Thymus (tissue), 11 donors: ENCODE data around the gene DIMT1. TPM values are rescaled to one million over a fixed set of nuclear protein-coding genes. Genes with fewer than 3 reads are reported as not detected.

Experiments
- DNase-seq, 9 donors: peaks; one replicate each; pipeline ENCODE4 v3.0.0-alpha.2; 2013; ENCODE audit warnings: low spot score in 9 of 9, low read depth in 6 of 9, missing footprints in 1 of 9
- H3K27ac ChIP-seq, 2 donors: one replicate each; pipeline ENCODE4 v1.5.1; 2013; ENCODE audit warnings: control low read depth in 1 of 2, low read depth in 1 of 2, low read length in 1 of 2, mild to moderate bottlenecking in 1 of 2, moderate library complexity in 1 of 2
- H3K27me3 ChIP-seq, 2 donors: one replicate each; pipeline ENCODE4 v1.5.1; 2013; ENCODE audit warnings: low read length in 1 of 2; ENCODE audit not compliant: control insufficient read depth in 2 of 2, insufficient read depth in 1 of 2
- H3K36me3 ChIP-seq, 2 donors: one replicate each; pipeline ENCODE4 v1.5.1; 2013; ENCODE audit warnings: low read length in 1 of 2, mild to moderate bottlenecking in 1 of 2, moderate library complexity in 1 of 2; ENCODE audit not compliant: control insufficient read depth in 2 of 2, insufficient read depth in 2 of 2
- H3K4me1 ChIP-seq, 2 donors: one replicate each; pipeline ENCODE4 v1.5.1; 2013; ENCODE audit warnings: low read length in 2 of 2; ENCODE audit not compliant: control insufficient read depth in 2 of 2, insufficient read depth in 2 of 2
- H3K4me3 ChIP-seq, 2 donors: one replicate each; pipeline ENCODE4 v1.5.1; 2013; ENCODE audit warnings: low read length in 2 of 2, control low read depth in 1 of 2, mild to moderate bottlenecking in 1 of 2
- H3K9me3 ChIP-seq, 2 donors: one replicate each; pipeline ENCODE4 v1.5.1; 2013; ENCODE audit warnings: low read length in 1 of 2, mild to moderate bottlenecking in 1 of 2; ENCODE audit not compliant: control insufficient read depth in 2 of 2, insufficient read depth in 1 of 2
- WGBS: extraction: QIAGEN DNeasy Blood & Tissue Kit; methylation state at CpG from one replicate; pipeline ENCODE4 v1.1.7; 2013; 5-methylcytosine and 5-hydroxymethylcytosine counted together
- polyA plus RNA-seq: library from polyadenylated mRNA; stranded (reverse); fragments of 200-250 nt; gene quantifications from one replicate; pipeline ENCODE4 v1.2.3, GENCODE V29; 2013
- total RNA-seq: library from RNA; stranded (reverse); fragments of 120-200 nt; gene quantifications from one replicate; pipeline ENCODE4 v1.2.4, GENCODE V29; 2013
- donor health status: healthy.

Gene DIMT1
- total and polyA plus RNA-seq, 2 donors: 17.1 to 25.1 TPM

- Histone ChIP-seq H3K27ac (no peak overlapping the region), H3K36me3 (peaks cover 31 to 64% of the 10 kb centered on the region in 2 donors), H3K27me3 (no peaks in the 10 kb centered on the region)
These were observed 28.1 kb downstream of the DIMT1 start for GRCh38 chr5:62375627-62376026.

GRCh38 chr5:62374090-62374489 is 29.6 kb downstream of the DIMT1 start:
- H3K4me1 ChIP-seq: no peaks in the 10 kb centered on the region
- DNase-seq: no peak
- H3K36me3 ChIP-seq: peaks cover 23 to 57% of the 10 kb centered on the region in 2 donors
- no peak overlapping the region for H3K27ac ChIP-seq
- H3K9me3 ChIP-seq: no peaks in the 10 kb centered on the region
- H3K27me3 ChIP-seq: no peaks in the 10 kb centered on the region
- 98% methylated on average over 1 of the region's 1 CpG for WGBS
- H3K4me3 ChIP-seq: no peak overlapping the region

More at GRCh38 chr5:62375627-62376026, 28.1 kb downstream of the DIMT1 start:
- no peak overlapping the region for H3K4me3 ChIP-seq
- no peaks in the 10 kb centered on the region for H3K4me1 ChIP-seq
- H3K9me3 ChIP-seq: no peaks in the 10 kb centered on the region
- no peak for DNase-seq

DNA sequence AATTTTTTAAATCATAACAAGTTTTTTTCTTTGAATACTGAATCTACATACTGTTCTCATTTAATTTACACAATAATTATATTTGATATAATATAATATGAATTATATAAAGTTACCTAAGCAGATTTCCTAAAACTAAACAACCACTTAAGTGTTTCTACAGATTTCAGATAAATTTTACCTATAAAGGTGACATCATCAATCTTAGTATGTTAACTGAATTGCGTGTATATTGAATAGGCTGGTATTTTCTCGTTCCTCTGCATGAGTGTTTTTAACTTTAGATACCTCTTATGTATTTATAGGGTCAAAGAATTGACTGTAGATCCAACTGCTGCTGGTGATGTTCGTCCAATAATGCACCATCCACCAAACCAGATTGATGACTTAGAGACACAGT is 30.3 kb downstream of the DIMT1 start:
- Histone ChIP-seq H3K4me3 (no peak overlapping the region), H3K36me3 (peaks cover 19 to 55% of the 10 kb centered on the region in 2 donors), H3K27ac (no peak overlapping the region), H3K4me1 (no peaks in the 10 kb centered on the region), H3K27me3 (no peaks in the 10 kb centered on the region), H3K9me3 (no peaks in the 10 kb centered on the region)
- WGBS: over 99% methylated on average over 3 of the region's 3 CpGs
- DNase-seq: no peak

DNA sequence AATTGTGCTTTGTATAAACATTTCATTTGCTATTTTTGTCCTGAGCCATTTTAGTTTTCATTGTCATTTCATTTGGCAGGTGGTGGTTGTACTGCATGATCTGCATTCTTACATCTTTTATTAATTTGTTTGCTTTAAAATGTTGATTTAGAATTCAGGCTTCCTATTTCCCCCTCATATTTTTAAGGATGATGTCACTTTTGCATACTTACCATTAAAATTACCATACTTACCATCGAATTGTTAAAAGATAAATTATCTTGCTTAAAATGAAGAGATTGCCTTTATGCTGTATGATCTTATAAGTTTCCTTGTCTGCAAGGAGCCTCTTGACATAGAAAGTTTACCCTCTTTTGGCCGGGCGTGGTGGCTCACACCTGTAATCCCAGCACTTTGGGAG is 31.1 kb downstream of the DIMT1 start:
- H3K36me3 ChIP-seq: peaks cover 15 to 48% of the 10 kb centered on the region in 2 donors

GRCh38 chr5:62371409-62371808 is 32.3 kb downstream of the DIMT1 start:
- no peak overlapping the region for H3K4me3 ChIP-seq
- H3K27me3 ChIP-seq: no peaks in the 10 kb centered on the region
- peaks cover 12 to 42% of the 10 kb centered on the region in 2 donors for H3K36me3 ChIP-seq
- no peaks in the 10 kb centered on the region for H3K9me3 ChIP-seq
- DNase-seq: no peak
- H3K4me1 ChIP-seq: no peaks in the 10 kb centered on the region
- no peak overlapping the region for H3K27ac ChIP-seq

More for the DNA sequence above, 31.1 kb downstream of the DIMT1 start:
- no peak for DNase-seq
- WGBS: over 99% methylated on average over 3 of the region's 3 CpGs
- Histone ChIP-seq H3K27me3 (no peaks in the 10 kb centered on the region), H3K4me1 (no peaks in the 10 kb centered on the region), H3K27ac (no peak overlapping the region), H3K9me3 (no peaks in the 10 kb centered on the region), H3K4me3 (no peak overlapping the region)

- no peak for DNase-seq
- H3K27ac ChIP-seq: no peak overlapping the region
- H3K36me3 ChIP-seq: peaks cover 13 to 47% of the 10 kb centered on the region in 2 donors
- no peak overlapping the region for H3K4me3 ChIP-seq
- WGBS: 96% methylated on average over 2 of the region's 2 CpGs
- no peaks in the 10 kb centered on the region for H3K9me3 ChIP-seq
- H3K4me1 ChIP-seq: no peaks in the 10 kb centered on the region
- no peaks in the 10 kb centered on the region for H3K27me3 ChIP-seq
These were observed 34.7 kb downstream of the DIMT1 start for GRCh38 chr5:62369039-62369438.

GRCh38 chr5:62362701-62363100 is 41.0 kb downstream of the DIMT1 start:
- peaks cover 12 to 46% of the 10 kb centered on the region in 2 donors for H3K36me3 ChIP-seq
- H3K27ac ChIP-seq: no peak overlapping the region
- 97% methylated on average over 3 of the region's 3 CpGs for WGBS
- no peaks in the 10 kb centered on the region for H3K4me1 ChIP-seq
- H3K27me3 ChIP-seq: no peaks in the 10 kb centered on the region
- no peaks in the 10 kb centered on the region for H3K9me3 ChIP-seq
- DNase-seq: no peak
- H3K4me3 ChIP-seq: no peak overlapping the region

DNA sequence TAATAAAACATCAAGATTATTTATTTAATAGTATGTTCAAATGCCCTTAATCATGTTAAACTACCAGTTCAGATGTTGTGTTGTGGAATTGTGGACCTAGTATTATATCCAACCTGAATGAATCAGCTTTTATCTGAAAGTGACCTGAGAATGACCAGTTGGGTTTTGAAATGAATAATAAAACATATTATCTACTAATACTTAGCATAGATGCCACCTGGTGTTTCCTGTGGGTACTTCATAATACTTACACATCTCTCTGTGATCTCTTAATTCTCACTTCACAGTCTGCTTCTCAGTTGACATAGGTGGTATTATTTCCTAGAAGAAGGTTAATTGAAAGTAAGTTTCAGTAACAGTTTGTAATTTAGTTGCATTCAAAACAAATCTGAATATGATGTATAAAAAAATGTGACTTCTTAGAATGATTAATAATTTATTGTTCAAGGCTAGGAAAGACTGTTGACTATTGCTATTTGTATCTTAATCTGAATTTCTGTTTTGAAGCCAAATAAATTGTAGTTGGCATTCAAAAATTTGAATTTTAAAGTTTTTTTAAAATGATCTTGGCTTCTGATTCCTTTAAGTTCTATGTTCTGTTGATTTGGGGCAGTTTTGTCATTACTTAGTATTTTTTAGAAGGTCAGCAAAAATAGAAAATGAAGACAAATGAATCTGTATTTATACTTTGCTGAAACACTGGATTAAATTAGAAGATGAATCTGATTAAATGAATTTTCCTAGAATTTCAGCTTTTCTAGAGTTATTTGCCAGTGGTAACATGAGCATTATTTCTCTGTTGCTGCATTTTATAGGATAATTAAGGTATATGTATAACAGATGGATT is 49.5 kb downstream of the DIMT1 start:
- Histone ChIP-seq H3K4me1 (no peaks in the 10 kb centered on the region), H3K27me3 (no peaks in the 10 kb centered on the region), H3K36me3 (peaks cover 8 to 48% of the 10 kb centered on the region in 2 donors), H3K4me3 (no peak overlapping the region), H3K9me3 (no peaks in the 10 kb centered on the region), H3K27ac (no peak overlapping the region)
- peak in 7 of 9 donors; percentile 15 to 59 (median 21) for DNase-seq

- H3K27me3 ChIP-seq: no peaks in the 10 kb centered on the region
- no peaks in the 10 kb centered on the region for H3K9me3 ChIP-seq
- WGBS: 96% methylated on average over 1 of the region's 1 CpG
- no peak for DNase-seq
- H3K36me3 ChIP-seq: peaks cover 8 to 44% of the 10 kb centered on the region in 2 donors
- no peaks in the 10 kb centered on the region for H3K4me1 ChIP-seq
- H3K27ac ChIP-seq: no peak overlapping the region
- H3K4me3 ChIP-seq: no peak overlapping the region
These were observed 54.8 kb downstream of the DIMT1 start for GRCh38 chr5:62348723-62349481.
